ENCODE results near the gene METTL17. TPM values are rescaled to one million over a fixed set of nuclear protein-coding genes. Genes with fewer than 3 reads are reported as not detected.

Gene METTL17
- total RNA-seq, 1 donor from 2014 or later: 62.7 TPM

DNA sequence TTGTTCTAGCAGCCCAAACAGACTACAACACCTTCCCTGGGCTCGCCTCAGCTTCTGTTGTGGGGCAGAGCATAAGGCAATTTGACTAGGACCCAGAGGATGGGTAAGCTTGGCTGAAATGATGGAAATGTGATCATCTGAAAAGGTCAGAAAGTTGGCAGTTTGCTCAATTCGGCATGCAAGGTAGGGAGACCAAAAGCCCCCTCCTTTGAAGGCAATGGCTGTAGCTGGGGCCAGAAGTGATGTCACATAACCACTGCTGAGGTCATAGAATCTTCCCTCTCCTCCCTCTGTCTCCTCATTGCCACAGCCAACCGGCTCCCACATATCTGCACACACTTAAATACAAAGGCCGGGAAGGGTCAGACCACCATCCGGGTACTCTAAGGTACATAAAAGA is 40.1 kb downstream of the METTL17 start, which contains the start of gene TPPP2:
TSS of gene TPPP2 (plus strand) at position 301 of the 400 bp plus-strand sequence. CDS start 365 bp downstream, outside the sequence.
- TF ChIP-seq, protein P1, sequence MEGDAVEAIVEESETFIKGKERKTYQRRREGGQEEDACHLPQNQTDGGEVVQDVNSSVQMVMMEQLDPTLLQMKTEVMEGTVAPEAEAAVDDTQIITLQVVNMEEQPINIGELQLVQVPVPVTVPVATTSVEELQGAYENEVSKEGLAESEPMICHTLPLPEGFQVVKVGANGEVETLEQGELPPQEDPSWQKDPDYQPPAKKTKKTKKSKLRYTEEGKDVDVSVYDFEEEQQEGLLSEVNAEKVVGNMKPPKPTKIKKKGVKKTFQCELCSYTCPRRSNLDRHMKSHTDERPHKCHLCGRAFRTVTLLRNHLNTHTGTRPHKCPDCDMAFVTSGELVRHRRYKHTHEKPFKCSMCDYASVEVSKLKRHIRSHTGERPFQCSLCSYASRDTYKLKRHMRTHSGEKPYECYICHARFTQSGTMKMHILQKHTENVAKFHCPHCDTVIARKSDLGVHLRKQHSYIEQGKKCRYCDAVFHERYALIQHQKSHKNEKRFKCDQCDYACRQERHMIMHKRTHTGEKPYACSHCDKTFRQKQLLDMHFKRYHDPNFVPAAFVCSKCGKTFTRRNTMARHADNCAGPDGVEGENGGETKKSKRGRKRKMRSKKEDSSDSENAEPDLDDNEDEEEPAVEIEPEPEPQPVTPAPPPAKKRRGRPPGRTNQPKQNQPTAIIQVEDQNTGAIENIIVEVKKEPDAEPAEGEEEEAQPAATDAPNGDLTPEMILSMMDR (IDR thresholded peaks at IDR 0.05; ENCODE audit: unreplicated experiment): no peak
- Mint-ChIP-seq H3K36me3 (ENCODE audit: low read depth, unreplicated experiment) (no peaks in the 10 kb centered on the region), H3K9me3 (ENCODE audit: unreplicated experiment) (no peaks in the 10 kb centered on the region), H3K4me1 (ENCODE audit: unreplicated experiment) (peaks cover 4% of the 10 kb centered on the region), H3K4me3 (ENCODE audit: unreplicated experiment) (no peak within 1 kb of the TSS), H3K27me3 (ENCODE audit: unreplicated experiment) (peaks cover 20% of the 10 kb centered on the region), H3K27ac (ENCODE audit: unreplicated experiment) (no peak within 1 kb of the TSS)
- no peak for DNase-seq (ENCODE audit: low spot score)

- TF ChIP-seq, protein P1 (IDR thresholded peaks at IDR 0.05; ENCODE audit: unreplicated experiment): no peak
- Mint-ChIP-seq H3K4me3 (ENCODE audit: unreplicated experiment) (no peak overlapping the region), H3K4me1 (ENCODE audit: unreplicated experiment) (peaks cover 4% of the 10 kb centered on the region), H3K27ac (ENCODE audit: unreplicated experiment) (no peak overlapping the region), H3K27me3 (ENCODE audit: unreplicated experiment) (peaks cover 23% of the 10 kb centered on the region), H3K36me3 (ENCODE audit: low read depth, unreplicated experiment) (no peaks in the 10 kb centered on the region), H3K9me3 (ENCODE audit: unreplicated experiment) (no peaks in the 10 kb centered on the region)
- no peak for DNase-seq (ENCODE audit: low spot score)
Measured at GRCh38 chr14:21030531-21030930, 40.8 kb downstream of the METTL17 start.

DNA sequence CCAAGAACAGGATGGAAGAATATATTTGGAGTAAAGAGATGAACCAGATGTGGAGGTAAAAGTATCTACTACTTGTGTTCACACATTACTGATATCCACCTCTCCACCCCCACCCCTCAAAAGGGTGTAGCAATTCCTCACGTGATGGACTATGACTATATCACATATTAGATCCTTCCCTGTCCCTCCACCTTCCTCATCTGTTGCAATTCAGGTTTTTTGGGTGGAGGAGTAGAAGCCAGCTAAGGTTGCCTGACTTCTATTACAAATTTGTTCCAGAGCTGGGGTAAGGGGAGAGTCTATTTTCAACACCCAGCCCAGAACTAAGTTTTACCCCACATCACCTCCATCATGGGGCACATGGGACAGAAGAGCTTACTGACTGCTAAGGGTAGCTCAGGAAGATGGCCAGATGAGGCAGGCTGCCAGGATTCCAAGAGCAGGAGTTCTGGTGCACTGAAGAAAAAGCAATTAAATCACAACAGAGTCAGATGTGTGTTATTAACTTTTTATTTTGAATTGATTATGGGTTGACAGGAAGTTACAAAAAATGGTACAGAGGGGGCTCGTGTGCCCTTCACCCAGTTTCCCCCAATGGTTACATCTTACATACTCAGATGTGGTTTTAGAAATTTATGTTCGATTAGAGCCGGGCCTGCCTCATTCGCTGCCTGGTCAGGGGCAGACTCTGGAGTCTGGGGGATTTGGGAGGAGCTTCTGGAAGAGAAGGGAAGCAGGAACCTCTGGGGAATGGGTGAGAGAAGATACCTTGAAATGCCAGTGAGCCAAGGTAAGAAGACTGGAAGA is 42.7 kb downstream of the METTL17 start:
- no peak for DNase-seq (ENCODE audit: low spot score)
- Mint-ChIP-seq H3K27ac (ENCODE audit: unreplicated experiment) (no peak overlapping the region), H3K36me3 (ENCODE audit: low read depth, unreplicated experiment) (no peaks in the 10 kb centered on the region), H3K27me3 (ENCODE audit: unreplicated experiment) (peaks cover 19% of the 10 kb centered on the region), H3K9me3 (ENCODE audit: unreplicated experiment) (no peaks in the 10 kb centered on the region), H3K4me3 (ENCODE audit: unreplicated experiment) (no peak overlapping the region), H3K4me1 (ENCODE audit: unreplicated experiment) (no peaks in the 10 kb centered on the region)
- TF ChIP-seq, protein P1 (IDR thresholded peaks at IDR 0.05; ENCODE audit: unreplicated experiment): no peak

DNA sequence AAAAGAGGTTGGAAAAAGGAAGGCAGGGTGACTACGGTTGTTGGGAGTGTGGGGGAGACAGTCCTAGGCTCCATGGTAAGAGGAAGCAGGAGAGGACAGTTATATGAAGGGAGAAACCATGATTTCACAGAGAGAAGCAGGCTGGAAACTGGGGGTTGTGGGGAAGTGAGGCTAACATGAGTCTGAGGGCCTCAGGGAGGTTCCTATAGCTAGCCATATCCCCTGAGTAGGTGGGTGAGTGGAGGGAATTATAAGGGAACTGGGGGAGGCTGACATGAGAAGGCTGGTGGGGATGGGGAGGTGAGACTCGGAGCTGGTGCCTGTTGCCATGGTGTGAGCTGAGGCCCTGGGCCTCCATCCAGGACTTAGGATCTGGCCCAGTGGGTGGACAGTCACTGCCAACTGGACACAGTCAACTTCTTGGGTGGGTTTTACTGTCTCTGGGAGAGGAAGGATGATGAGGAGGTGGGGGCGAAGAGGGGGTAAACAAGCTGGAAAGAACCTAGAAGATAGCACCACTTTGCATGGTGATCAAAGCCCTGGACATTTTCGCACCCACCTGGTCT is 43.4 kb downstream of the METTL17 start:
- Mint-ChIP-seq H3K36me3 (ENCODE audit: low read depth, unreplicated experiment) (no peaks in the 10 kb centered on the region), H3K4me3 (ENCODE audit: unreplicated experiment) (no peak overlapping the region), H3K27me3 (ENCODE audit: unreplicated experiment) (peaks cover 19% of the 10 kb centered on the region), H3K27ac (ENCODE audit: unreplicated experiment) (no peak overlapping the region), H3K4me1 (ENCODE audit: unreplicated experiment) (peaks cover under 1% of the 10 kb centered on the region), H3K9me3 (ENCODE audit: unreplicated experiment) (no peaks in the 10 kb centered on the region)
- no peak for DNase-seq (ENCODE audit: low spot score)
- TF ChIP-seq, protein P1 (IDR thresholded peaks at IDR 0.05; ENCODE audit: unreplicated experiment): no peak

DNA sequence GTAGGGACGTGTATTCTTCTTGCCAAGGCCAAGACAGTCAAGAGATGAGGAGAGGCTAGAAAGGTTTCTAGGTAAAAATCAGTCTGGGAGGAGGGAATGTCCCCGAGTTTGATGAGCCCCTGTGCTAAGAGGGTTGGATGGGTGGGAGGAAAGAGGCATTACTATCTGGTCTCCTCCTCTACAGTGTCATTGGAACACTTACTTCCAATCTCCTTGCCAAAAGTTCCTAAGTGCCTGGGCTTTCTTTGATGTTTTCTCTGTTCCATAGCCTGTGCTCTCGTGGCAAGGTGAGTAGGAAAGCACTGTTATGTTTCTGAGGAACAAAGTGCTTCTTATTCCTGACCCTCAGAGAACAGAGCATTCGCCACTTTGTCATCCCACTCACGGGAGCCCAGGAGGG is 44.9 kb downstream of the METTL17 start, which contains the start of gene RNASE13:
TSS of gene RNASE13 (minus strand) at position 101 of the 400 bp plus-strand sequence. CDS start 519 bp downstream, outside the sequence.
- peak within 1 kb of the TSS; percentile 39 for H3K4me3 Mint-ChIP-seq (ENCODE audit: unreplicated experiment)
- TF ChIP-seq, protein P1 (IDR thresholded peaks at IDR 0.05; ENCODE audit: unreplicated experiment): no peak
- no peaks in the 10 kb centered on the region for H3K9me3 Mint-ChIP-seq (ENCODE audit: unreplicated experiment)
- H3K4me1 Mint-ChIP-seq (ENCODE audit: unreplicated experiment): peaks cover 14% of the 10 kb centered on the region
- H3K36me3 Mint-ChIP-seq (ENCODE audit: low read depth, unreplicated experiment): no peaks in the 10 kb centered on the region
- peaks cover 17% of the 10 kb centered on the region for H3K27me3 Mint-ChIP-seq (ENCODE audit: unreplicated experiment)
- DNase-seq (ENCODE audit: low spot score): no peak
- H3K27ac Mint-ChIP-seq (ENCODE audit: unreplicated experiment): no peak within 1 kb of the TSS

Measured in endothelial cell (in vitro differentiated cells).